ENCODE measurements around the gene TTC27. TPM values are rescaled to one million over a fixed set of nuclear protein-coding genes. Genes with fewer than 3 reads are reported as not detected.

The TTC27 gene
- total RNA-seq, 1 donor from 2014 or later: 12.5 TPM

GRCh38 chr2:32716598-32716997 lies 88.7 kb downstream of the TTC27 start:
- intact Hi-C loops (cut with DNase I): no loop called here

GRCh38 chr2:32718752-32719151 lies 90.9 kb downstream of the TTC27 start:
- no peaks in the 10 kb centered on the region for H3K9me3 ChIP-seq
- H3K36me3 ChIP-seq: peaks cover 0 to 3% of the 10 kb centered on the region in 2 donors
- H3K27me3 ChIP-seq: no peaks in the 10 kb centered on the region
- no peak for TF ChIP-seq POLR2AphosphoS5 (IDR thresholded peaks at IDR 0.05; ENCODE audit: insufficient read depth in 1 of 2, low read depth in 1 of 2)
- no peak for TF ChIP-seq CTCF (IDR thresholded peaks at IDR 0.05)
- no peak for TF ChIP-seq POLR2A (IDR thresholded peaks at IDR 0.05)
- no peak overlapping the region for H3K27ac ChIP-seq
- no peak for DNase-seq (ENCODE audit: extremely low spot score in 2 of 2)
- H3K4me3 ChIP-seq: no peak overlapping the region
- H3K4me1 ChIP-seq: peaks cover 14% of the 10 kb centered on the region
- intact Hi-C loops (cut with DNase I): no loop called here

More at GRCh38 chr2:32716598-32716997, 88.7 kb downstream of the TTC27 start:
- Histone ChIP-seq H3K4me3 (no peak overlapping the region), H3K36me3 (peaks cover 0 to 3% of the 10 kb centered on the region in 2 donors), H3K4me1 (peaks cover 25% of the 10 kb centered on the region), H3K27ac (no peak overlapping the region), H3K9me3 (no peaks in the 10 kb centered on the region), H3K27me3 (no peaks in the 10 kb centered on the region)
- TF ChIP-seq POLR2AphosphoS5 (IDR thresholded peaks at IDR 0.05; ENCODE audit: insufficient read depth in 1 of 2, low read depth in 1 of 2): no peak
- TF ChIP-seq POLR2A (IDR thresholded peaks at IDR 0.05): no peak
- no peak for TF ChIP-seq CTCF (IDR thresholded peaks at IDR 0.05)
- no peak for DNase-seq (ENCODE audit: extremely low spot score in 2 of 2)

- no peaks in the 10 kb centered on the region for H3K36me3 ChIP-seq
- H3K27ac ChIP-seq: no peak overlapping the region
- no peaks in the 10 kb centered on the region for H3K27me3 ChIP-seq
- DNase-seq (ENCODE audit: extremely low spot score in 2 of 2): no peak
- no peaks in the 10 kb centered on the region for H3K9me3 ChIP-seq
- H3K4me3 ChIP-seq: no peak overlapping the region
- TF ChIP-seq CTCF (IDR thresholded peaks at IDR 0.05) (no peak), POLR2AphosphoS5 (IDR thresholded peaks at IDR 0.05; ENCODE audit: insufficient read depth in 1 of 2, low read depth in 1 of 2) (no peak), POLR2A (IDR thresholded peaks at IDR 0.05) (no peak)
- intact Hi-C loops (cut with DNase I): no loop called here
- H3K4me1 ChIP-seq: peaks cover 14% of the 10 kb centered on the region
These were observed 91.6 kb downstream of the TTC27 start for GRCh38 chr2:32719430-32719829.

GRCh38 chr2:32719933-32720716 lies 92.3 kb downstream of the TTC27 start:
- Histone ChIP-seq H3K9me3 (no peaks in the 10 kb centered on the region), H3K27ac (no peak overlapping the region), H3K4me3 (no peak overlapping the region), H3K27me3 (no peaks in the 10 kb centered on the region), H3K36me3 (no peaks in the 10 kb centered on the region), H3K4me1 (peaks cover 11% of the 10 kb centered on the region)
- DNase-seq (ENCODE audit: extremely low spot score in 2 of 2): no peak
- intact Hi-C loops (cut with DNase I): no loop called here
- TF ChIP-seq POLR2AphosphoS5 (IDR thresholded peaks at IDR 0.05; ENCODE audit: insufficient read depth in 1 of 2, low read depth in 1 of 2): no peak
- TF ChIP-seq CTCF (IDR thresholded peaks at IDR 0.05): no peak
- no peak for TF ChIP-seq POLR2A (IDR thresholded peaks at IDR 0.05)

- no peak overlapping the region for H3K4me3 ChIP-seq
- DNase-seq (ENCODE audit: extremely low spot score in 2 of 2): no peak
- peaks cover 5% of the 10 kb centered on the region for H3K4me1 ChIP-seq
- no peak for TF ChIP-seq CTCF (IDR thresholded peaks at IDR 0.05)
- TF ChIP-seq POLR2A (IDR thresholded peaks at IDR 0.05): no peak
- TF ChIP-seq POLR2AphosphoS5 (IDR thresholded peaks at IDR 0.05; ENCODE audit: insufficient read depth in 1 of 2, low read depth in 1 of 2): no peak
- H3K27me3 ChIP-seq: no peaks in the 10 kb centered on the region
- intact Hi-C loops (cut with DNase I): no loop called here
- H3K9me3 ChIP-seq: no peaks in the 10 kb centered on the region
- no peaks in the 10 kb centered on the region for H3K36me3 ChIP-seq
- H3K27ac ChIP-seq: no peak overlapping the region
These were observed 92.9 kb downstream of the TTC27 start for GRCh38 chr2:32720771-32721170.
